ENCODE data around the gene NCAM1.
A peak's percentile ranks its signal among the peaks of the same experiment; 100 is the strongest.

NCAM1 gene

GRCh38 chr11:112977755-112978154, 16.5 kb downstream of the NCAM1 start (continued):
- TF ChIP-seq ZBTB17 (tag by site-specific recombination; IDR thresholded peaks at IDR 0.05), result no peak

- ChIA-PET CTCF (no interaction called here), POLR2A (no interaction called here)
- no peak for TF ChIP-seq ELK4 (IDR thresholded peaks at IDR 0.05; ENCODE audit: borderline replicate concordance, low read depth, low read length)
- no peak for TF ChIP-seq GFI1B (tag by site-specific recombination; IDR thresholded peaks at IDR 0.05)
- TF ChIP-seq OVOL3 (tag by site-specific recombination; IDR thresholded peaks at IDR 0.05), result no peak
- TF ChIP-seq SP2 (tag by site-specific recombination; IDR thresholded peaks at IDR 0.05), result no peak
- no peak for TF ChIP-seq HOXD13 (CRISPR knock-in tag; IDR thresholded peaks at IDR 0.05; ENCODE audit: borderline replicate concordance)
- no peaks in the 10 kb centered on the region for H3K9me3 ChIP-seq (ENCODE audit: control insufficient read depth, insufficient read depth, low read depth, low read length)
- H3K4me3 ChIP-seq (ENCODE audit: low read depth, low read length), result no peak overlapping the region
- H3K4me1 ChIP-seq (ENCODE audit: control insufficient read depth, insufficient read depth, low read length), result no peaks in the 10 kb centered on the region
- H3K36me3 ChIP-seq (ENCODE audit: control insufficient read depth in 2 of 2, insufficient read depth in 1 of 2, low read length in 2 of 2), result no peaks in the 10 kb centered on the region
- H3K27ac ChIP-seq (ENCODE audit: extremely low read depth, low read depth, low read length), result no peak overlapping the region
These were observed 22.7 kb downstream of the NCAM1 start for GRCh38 chr11:112983887-112984286.

- no peaks in the 10 kb centered on the region for H3K9me3 ChIP-seq (ENCODE audit: control insufficient read depth, insufficient read depth, low read depth, low read length)
- POLR2A ChIA-PET, result no interaction called here
- no peaks in the 10 kb centered on the region for H3K36me3 ChIP-seq (ENCODE audit: control insufficient read depth in 2 of 2, insufficient read depth in 1 of 2, low read length in 2 of 2)
- CTCF ChIA-PET, result interaction anchor here (0.5 to 1.3 kb wide), 2 partner anchors 23 to 185 kb away, joined by 4 to 5 read pairs; no protein-coding TSS in a partner anchor
- no peaks in the 10 kb centered on the region for H3K4me1 ChIP-seq (ENCODE audit: control insufficient read depth, insufficient read depth, low read length)
- TF ChIP-seq ZNF324 (tag by site-specific recombination; IDR thresholded peaks at IDR 0.05) (no peak), SETDB1 (IDR thresholded peaks at IDR 0.05; ENCODE audit: insufficient read length, low read length) (peak; percentile 92), ZNF335 (tag by site-specific recombination; conservative IDR thresholded peaks at IDR 0.05) (no peak), ZFHX2 (tag by site-specific recombination; conservative IDR thresholded peaks at IDR 0.05) (no peak), ZNF664 (tag by site-specific recombination; IDR thresholded peaks at IDR 0.05) (no peak), ZNF169 (tag by site-specific recombination; IDR thresholded peaks at IDR 0.05) (no peak), TRIM28 (IDR thresholded peaks at IDR 0.05; ENCODE audit: borderline replicate concordance, low read length) (peak; percentile 63; the same call in 1 of the 2 replicates), ZNF580 (tag by site-specific recombination; IDR thresholded peaks at IDR 0.05) (no peak), ZNF423 (tag by site-specific recombination; IDR thresholded peaks at IDR 0.05) (no peak)
- H3K27ac ChIP-seq (ENCODE audit: extremely low read depth, low read depth, low read length), result no peak overlapping the region
- H3K4me3 ChIP-seq (ENCODE audit: low read depth, low read length), result no peak overlapping the region
These were observed 28.0 kb downstream of the NCAM1 start for GRCh38 chr11:112989198-112989597.

- TF ChIP-seq ZBTB17 (tag by site-specific recombination; IDR thresholded peaks at IDR 0.05), result no peak
- H3K4me3 ChIP-seq (ENCODE audit: low read depth, low read length), result no peak overlapping the region
- peaks cover 7% of the 10 kb centered on the region; the same call in 1 of the 2 replicates for H3K4me1 ChIP-seq (ENCODE audit: control insufficient read depth, insufficient read depth, low read length)
- POLR2A ChIA-PET, result no interaction called here
- H3K27ac ChIP-seq (ENCODE audit: extremely low read depth, low read depth, low read length), result no peak overlapping the region
- CTCF ChIA-PET, result no interaction called here
- H3K36me3 ChIP-seq (ENCODE audit: control insufficient read depth in 2 of 2, insufficient read depth in 1 of 2, low read length in 2 of 2), result no peaks in the 10 kb centered on the region
- H3K9me3 ChIP-seq (ENCODE audit: control insufficient read depth, insufficient read depth, low read depth, low read length), result no peaks in the 10 kb centered on the region
These were observed 32.6 kb downstream of the NCAM1 start for GRCh38 chr11:112993808-112994207.

- Histone ChIP-seq H3K4me3 (ENCODE audit: low read depth, low read length) (no peak overlapping the region), H3K9me3 (ENCODE audit: control insufficient read depth, insufficient read depth, low read depth, low read length) (no peaks in the 10 kb centered on the region), H3K27ac (ENCODE audit: extremely low read depth, low read depth, low read length) (no peak overlapping the region), H3K4me1 (ENCODE audit: control insufficient read depth, insufficient read depth, low read length) (peaks cover 7% of the 10 kb centered on the region; the same call in 1 of the 2 replicates), H3K36me3 (ENCODE audit: control insufficient read depth in 2 of 2, insufficient read depth in 1 of 2, low read length in 2 of 2) (no peaks in the 10 kb centered on the region)
- ChIA-PET CTCF (interaction anchor here (0.6 to 1.0 kb wide), 4 partner anchors 10 to 201 kb away, joined by 3 read pairs; no protein-coding TSS in a partner anchor), POLR2A (no interaction called here)
- TF ChIP-seq TCF7L2 (IDR thresholded peaks at IDR 0.05; ENCODE audit: borderline replicate concordance, low read depth, low read length) (no peak), WT1 (tag by site-specific recombination; IDR thresholded peaks at IDR 0.05) (no peak), KLF17 (tag by site-specific recombination; IDR thresholded peaks at IDR 0.05) (no peak), ZNF645 (tag by site-specific recombination; IDR thresholded peaks at IDR 0.05) (no peak), HOXA7 (CRISPR knock-in tag; IDR thresholded peaks at IDR 0.05; ENCODE audit: borderline replicate concordance) (no peak), PRDM6 (tag by site-specific recombination; IDR thresholded peaks at IDR 0.05) (peak; percentile 15; the same call in 1 of the 2 replicates)
These were observed 34.3 kb downstream of the NCAM1 start for GRCh38 chr11:112995423-112996090.

Measured in HEK293 (cell line).